ENCODE measurements around the gene ABTB2. TPM values are rescaled to one million over a fixed set of nuclear protein-coding genes. Genes with fewer than 3 reads are reported as not detected.
A peak's percentile ranks its signal among the peaks of the same experiment; 100 is the strongest.
"Not testable (repeated sequence)": the region's sequence is repeated elsewhere in the genome, so short reads cannot be mapped to it uniquely, and the experiment has no call there.

The ABTB2 gene
- polyA plus RNA-seq, 1 donor from 2014 or later: 0.04 TPM

DNA sequence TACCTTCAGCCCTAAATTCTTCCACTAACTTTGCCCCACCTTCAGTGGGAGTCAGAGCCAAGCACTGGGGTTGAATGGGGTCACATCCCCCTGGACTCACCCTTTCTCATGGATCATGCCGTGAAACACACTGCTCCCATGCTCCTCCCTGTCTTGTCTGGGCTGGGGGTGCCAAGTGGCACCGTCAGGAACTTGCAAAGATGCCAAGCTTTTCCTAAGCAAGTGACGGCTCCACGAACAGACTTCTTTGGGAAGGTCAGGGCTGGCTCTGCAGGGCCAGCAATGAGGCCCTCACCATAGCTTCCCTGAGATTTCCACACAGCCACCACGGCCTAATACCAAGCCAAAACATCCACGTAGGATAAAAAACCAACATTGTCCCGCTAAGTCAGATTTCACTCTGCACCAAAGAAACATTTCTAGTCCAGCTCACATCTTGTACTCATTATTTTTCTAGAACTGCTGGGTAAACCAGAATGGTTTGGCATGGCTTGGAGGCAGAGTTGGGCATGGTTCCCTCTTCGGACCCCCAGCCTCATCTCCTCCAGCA lies 175.9 kb downstream of the ABTB2 start:
- Mint-ChIP-seq H3K4me3 (no peak overlapping the region), H3K9me3 (no peaks in the 10 kb centered on the region), H3K36me3 (no peaks in the 10 kb centered on the region), H3K4me1 (peaks cover 0 to 2% (median 0%) of the 10 kb centered on the region in 3 donors), H3K27me3 (no peaks in the 10 kb centered on the region), H3K27ac (no peak overlapping the region)

DNA sequence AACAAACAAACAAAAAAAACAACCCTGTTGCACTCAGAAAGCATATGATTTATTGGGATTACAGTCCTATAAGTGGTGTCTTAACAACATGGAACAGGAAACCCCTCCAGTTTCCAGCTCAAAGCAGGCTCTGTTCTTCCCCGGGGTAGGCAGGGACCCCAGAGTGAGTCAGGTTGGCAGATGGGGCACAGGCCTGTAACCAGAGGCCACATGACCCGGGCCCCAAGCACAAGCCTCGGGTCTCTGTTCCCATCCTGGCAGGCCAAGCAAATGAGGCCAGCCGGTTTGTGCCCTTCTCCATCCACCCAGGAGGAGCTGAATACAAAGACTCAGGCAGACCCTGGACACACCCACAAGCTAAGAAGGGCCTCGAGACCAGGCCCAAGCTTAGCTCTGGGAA lies 176.6 kb downstream of the ABTB2 start:
- H3K9me3 Mint-ChIP-seq: no peaks in the 10 kb centered on the region
- no peak overlapping the region for H3K4me3 Mint-ChIP-seq
- H3K27ac Mint-ChIP-seq: no peak overlapping the region
- H3K27me3 Mint-ChIP-seq: no peaks in the 10 kb centered on the region
- H3K36me3 Mint-ChIP-seq: no peaks in the 10 kb centered on the region
- H3K4me1 Mint-ChIP-seq: peaks cover 0 to 2% (median under 1%) of the 10 kb centered on the region in 3 donors

DNA sequence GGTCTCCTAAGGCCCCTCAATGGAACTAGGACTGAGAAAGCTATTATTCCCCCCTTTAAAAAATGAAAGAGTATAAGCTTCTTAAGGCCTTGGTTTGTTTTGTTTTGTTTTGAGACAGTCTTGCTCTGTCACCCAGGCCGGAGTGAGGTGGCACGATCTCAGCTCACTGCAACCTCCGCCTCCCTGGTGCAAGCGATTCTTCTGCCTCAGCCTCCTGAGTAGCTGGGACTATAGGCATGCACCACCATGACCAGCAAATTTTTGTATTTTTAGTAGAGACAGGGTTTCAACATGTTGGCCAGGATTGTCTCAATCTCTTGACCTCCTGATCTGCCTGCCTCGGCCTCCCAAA lies 177.0 kb downstream of the ABTB2 start:
- not testable (repeated sequence) for H3K36me3 Mint-ChIP-seq, H3K27me3 Mint-ChIP-seq, H3K9me3 Mint-ChIP-seq, H3K4me1 Mint-ChIP-seq, H3K27ac Mint-ChIP-seq, H3K4me3 Mint-ChIP-seq

DNA sequence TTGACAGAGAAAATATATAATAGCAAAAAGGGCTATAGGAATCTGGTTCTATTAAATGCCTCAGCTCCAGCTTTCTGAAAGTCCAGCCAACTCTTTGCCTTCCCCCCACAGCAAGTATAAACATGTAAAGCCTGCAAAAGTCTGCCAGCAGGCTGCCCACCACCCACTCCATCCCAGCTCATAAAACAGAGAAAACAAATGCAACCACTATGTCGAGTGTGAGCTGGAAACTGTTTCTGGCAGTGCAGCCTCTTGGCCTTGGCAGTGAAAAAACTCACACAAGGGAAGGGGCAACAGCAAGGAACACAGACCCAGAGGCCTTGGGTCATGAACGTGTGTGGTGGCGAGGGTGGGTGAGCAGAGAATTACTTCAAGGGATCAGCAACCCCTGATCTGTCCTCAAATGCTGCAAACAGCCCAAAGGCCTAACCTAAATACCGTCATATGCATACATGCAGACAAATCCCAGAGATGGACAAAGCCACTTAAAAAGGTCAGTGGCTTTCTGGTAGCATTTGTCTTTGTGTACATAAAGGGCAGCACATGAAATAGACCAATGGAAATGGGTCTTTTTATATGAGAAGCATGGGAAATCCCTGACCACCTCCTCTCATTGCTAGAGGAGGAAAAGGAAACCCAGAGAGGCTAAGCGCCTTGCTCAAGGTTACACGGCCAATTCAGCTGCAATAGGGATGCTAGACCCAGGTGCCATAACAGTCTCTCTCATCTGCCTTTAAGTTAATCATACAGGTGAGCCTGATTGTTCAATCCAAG lies 177.6 kb downstream of the ABTB2 start:
- H3K36me3 Mint-ChIP-seq: no peaks in the 10 kb centered on the region
- no peaks in the 10 kb centered on the region for H3K9me3 Mint-ChIP-seq
- H3K4me1 Mint-ChIP-seq: peaks cover 0 to 6% (median 2%) of the 10 kb centered on the region in 3 donors
- no peak overlapping the region for H3K4me3 Mint-ChIP-seq
- no peaks in the 10 kb centered on the region for H3K27me3 Mint-ChIP-seq
- no peak overlapping the region for H3K27ac Mint-ChIP-seq

DNA sequence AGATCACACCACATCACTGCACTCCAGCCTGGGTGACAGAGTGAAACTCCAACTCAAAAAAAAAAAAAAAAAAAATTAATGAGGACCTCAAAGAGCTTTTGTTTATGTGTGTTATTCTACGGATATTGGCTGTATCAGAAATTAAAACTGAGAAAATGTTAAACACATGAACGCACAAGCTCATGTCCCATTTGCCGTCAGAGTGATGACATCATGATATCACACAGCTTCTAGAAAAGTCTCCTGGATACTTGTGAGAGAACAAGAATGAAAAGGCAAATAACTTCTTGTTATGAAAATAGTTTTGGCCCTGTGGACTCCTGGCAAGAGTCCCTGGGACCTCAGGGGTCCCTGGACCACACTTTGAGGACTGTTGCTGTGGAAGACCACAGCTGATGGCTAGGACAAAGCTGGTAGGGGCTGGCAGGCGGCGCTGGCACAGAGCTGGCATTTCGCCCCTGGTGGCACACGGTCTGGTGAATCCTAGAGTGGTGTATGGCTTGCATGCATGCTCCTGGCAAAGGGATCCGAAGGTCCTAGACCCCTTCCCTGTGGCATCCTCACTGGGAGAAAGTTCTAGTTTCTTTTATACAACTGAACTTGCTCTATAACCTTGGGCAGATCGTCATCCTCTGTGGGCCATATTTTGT lies 178.7 kb downstream of the ABTB2 start:
- no peak overlapping the region for H3K4me3 Mint-ChIP-seq
- no peaks in the 10 kb centered on the region for H3K36me3 Mint-ChIP-seq
- H3K27ac Mint-ChIP-seq: no peak overlapping the region
- no peaks in the 10 kb centered on the region for H3K9me3 Mint-ChIP-seq
- peaks cover 0 to 6% (median 4%) of the 10 kb centered on the region in 3 donors for H3K4me1 Mint-ChIP-seq
- H3K27me3 Mint-ChIP-seq: no peaks in the 10 kb centered on the region

DNA sequence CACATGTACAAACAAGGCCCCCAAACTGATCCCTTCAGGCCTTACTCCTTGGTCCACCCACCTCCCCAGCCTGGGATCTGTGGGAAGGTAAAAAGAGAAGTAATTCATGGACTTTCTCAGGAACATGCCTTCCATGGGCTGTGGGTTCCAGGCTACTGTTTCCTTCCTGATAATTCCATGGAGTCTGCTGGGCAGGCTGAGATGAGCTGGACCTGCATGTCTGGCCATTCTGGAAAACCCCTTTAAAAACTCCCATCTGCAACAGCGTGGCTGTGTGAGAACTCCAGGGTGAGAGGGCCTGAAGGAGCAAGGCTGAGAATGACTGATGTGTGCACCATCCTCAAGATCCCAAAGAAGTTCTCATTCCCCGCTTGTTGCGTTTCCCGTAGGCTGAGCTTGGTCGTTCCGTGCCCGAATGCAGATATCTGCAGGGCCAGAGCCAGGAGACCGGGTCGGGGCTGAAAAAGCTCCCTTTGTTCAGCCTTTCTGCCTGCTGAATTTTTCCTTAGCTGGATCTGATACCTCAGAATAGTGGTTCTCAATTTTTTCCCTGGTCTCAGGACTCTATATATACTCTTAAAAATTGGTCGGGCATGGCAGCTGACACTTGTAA lies 179.5 kb downstream of the ABTB2 start:
- Mint-ChIP-seq H3K27me3 (no peaks in the 10 kb centered on the region), H3K27ac (no peak overlapping the region), H3K4me1 (peaks cover 0 to 6% (median 4%) of the 10 kb centered on the region in 3 donors), H3K4me3 (no peak overlapping the region), H3K36me3 (no peaks in the 10 kb centered on the region), H3K9me3 (no peaks in the 10 kb centered on the region)

DNA sequence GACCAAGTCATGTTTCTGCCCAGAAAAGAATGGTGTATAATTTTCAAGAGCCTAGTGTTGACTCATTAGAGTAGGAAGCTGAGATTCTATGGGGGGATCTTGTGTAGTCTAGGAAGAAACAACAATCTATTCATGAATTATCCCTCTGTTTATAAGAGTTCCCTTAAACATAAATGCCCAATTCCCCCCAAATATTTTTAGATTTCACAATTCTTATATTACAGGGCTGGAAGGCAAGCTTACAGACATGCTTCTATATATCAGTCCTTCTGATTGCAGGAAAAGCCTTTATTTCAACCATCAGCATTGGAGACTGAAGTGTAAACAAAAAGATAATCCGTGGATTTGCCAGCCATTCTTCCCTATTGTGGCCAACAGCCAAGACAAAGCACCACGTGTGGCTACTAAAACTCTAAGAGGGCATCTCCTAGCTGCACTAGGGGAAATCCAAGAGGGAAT lies 181.0 kb downstream of the ABTB2 start:
- Mint-ChIP-seq H3K27ac (no peak overlapping the region), H3K27me3 (no peaks in the 10 kb centered on the region), H3K4me1 (peaks cover 0 to 6% (median 4%) of the 10 kb centered on the region in 3 donors), H3K4me3 (no peak overlapping the region), H3K9me3 (no peaks in the 10 kb centered on the region), H3K36me3 (no peaks in the 10 kb centered on the region)

DNA sequence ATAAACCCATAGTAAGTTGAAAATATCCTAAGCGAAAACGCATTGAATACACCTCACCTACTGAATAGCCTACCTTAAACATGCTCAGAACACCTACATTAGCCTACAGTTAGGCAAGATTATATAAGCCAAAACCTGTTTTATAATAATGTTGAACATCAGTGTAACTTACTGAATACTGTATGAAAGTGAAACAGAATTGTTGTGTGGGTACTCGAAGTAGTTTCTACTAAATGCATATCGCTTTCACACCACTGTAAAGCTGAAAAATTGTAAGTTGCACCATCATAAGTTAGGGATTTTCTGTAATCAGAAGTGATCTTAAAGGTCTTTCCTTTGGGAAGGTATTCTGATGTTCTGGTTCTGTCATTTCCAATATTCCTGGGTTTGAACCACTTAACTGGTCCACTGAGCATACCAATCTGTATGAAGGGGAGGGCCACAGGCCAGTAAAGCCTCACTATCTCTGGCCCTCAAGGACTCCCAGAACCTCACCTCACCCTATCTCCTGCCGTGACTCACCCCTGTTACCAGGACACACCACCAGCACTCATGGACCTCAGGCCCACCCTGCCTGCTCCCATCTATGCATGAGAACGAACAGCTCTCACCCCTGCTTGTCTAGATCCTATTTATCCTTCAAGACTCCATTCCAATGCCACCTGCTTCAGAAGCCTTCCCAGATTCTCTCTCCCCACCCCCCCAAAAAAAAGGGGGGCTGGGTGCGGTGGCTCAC lies 182.4 kb downstream of the ABTB2 start:
- Mint-ChIP-seq H3K9me3 (no peaks in the 10 kb centered on the region), H3K4me1 (peaks cover 0 to 6% (median 4%) of the 10 kb centered on the region in 3 donors), H3K27ac (no peak overlapping the region), H3K4me3 (peak overlapping the region in 1 of 4 donors; percentile 27), H3K36me3 (peaks cover under 1% of the 10 kb centered on the region), H3K27me3 (no peaks in the 10 kb centered on the region)

DNA sequence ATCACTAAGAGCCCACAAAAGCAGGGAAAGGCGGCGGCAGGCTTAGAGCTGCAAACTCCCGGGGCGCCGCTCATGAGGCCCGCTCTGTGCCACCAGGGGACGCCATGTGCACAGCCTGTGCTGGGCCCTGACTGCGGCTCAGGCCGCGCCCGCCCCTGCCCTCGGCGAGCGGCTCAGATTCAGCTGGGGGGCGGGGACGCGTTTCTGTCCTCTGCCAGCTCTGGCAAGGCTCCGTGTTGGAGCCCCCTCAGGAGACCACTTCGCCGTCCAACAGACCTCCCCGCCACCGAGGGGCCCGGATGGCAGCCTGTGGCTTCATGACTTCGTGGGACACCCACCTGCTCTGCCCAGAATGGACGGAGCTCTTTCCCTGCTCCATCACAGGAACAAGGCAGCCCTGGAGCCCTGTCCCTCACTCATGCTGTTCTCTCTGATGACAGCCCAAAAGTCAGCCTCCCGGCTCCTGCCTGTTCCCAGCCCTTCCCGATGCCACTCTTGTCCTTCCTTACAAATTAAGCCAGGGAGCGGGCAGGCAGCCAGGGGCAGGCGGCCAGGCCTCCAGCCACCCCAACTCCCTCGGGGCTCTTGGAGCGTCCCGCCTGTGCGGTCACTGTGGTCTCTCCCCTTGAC lies 183.3 kb downstream of the ABTB2 start:
- no peaks in the 10 kb centered on the region for H3K27me3 Mint-ChIP-seq
- peak overlapping the region in 3 of 4 donors; percentile 37 to 72 (median 60) for H3K4me3 Mint-ChIP-seq
- H3K9me3 Mint-ChIP-seq: no peaks in the 10 kb centered on the region
- no peak overlapping the region for H3K27ac Mint-ChIP-seq
- H3K36me3 Mint-ChIP-seq: peaks cover 3% of the 10 kb centered on the region
- H3K4me1 Mint-ChIP-seq: peaks cover 0 to 6% (median 4%) of the 10 kb centered on the region in 3 donors

DNA sequence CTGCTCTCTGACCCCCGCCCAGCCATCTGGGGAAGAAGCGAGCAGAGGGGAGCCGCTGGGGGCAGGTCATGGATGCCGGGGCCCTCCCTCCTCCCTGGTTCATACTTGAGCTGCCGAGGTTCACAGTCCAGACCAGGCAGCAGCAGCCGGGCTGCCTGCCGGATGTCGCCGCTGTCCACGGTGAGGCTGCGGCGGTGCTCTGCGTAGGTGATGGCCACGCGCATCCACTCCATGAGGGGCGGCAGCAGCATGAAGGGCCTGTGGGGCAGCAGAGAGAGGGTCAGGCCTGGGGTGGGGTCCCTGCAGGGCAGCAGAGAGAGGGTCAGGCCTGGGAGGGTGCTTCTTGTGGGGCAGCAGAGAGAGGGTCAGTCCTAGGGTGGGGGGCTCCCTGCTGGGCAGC lies 184.8 kb downstream of the ABTB2 start:
- Mint-ChIP-seq H3K36me3 (peaks cover 3% of the 10 kb centered on the region), H3K9me3 (no peaks in the 10 kb centered on the region), H3K4me3 (no peak overlapping the region), H3K4me1 (peaks cover 0 to 6% (median 4%) of the 10 kb centered on the region in 3 donors), H3K27ac (no peak overlapping the region), H3K27me3 (no peaks in the 10 kb centered on the region)

DNA sequence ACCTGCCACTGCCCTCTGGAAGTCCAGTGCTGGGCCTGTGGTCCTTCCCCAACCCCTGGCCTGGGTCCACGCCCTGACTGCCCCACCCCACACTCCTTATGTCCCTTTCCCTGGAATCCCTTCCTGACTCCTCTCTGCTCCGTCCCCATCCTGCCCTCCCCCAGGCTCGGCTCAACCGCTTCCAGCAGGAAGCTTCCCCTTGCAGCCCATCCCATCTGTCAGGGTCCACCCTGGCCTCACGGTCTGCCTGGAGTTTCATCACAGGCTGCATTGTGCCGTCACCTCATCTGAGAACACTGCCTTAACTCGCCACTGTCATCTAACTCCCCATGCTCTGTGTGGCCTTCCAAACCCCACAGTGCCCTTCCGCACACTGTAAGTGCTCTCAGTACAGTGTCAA lies 188.1 kb downstream of the ABTB2 start:
- Mint-ChIP-seq H3K36me3 (peaks cover 3% of the 10 kb centered on the region), H3K27ac (no peak overlapping the region), H3K27me3 (no peaks in the 10 kb centered on the region), H3K4me3 (no peak overlapping the region), H3K4me1 (peaks cover 0 to under 1% (median 0%) of the 10 kb centered on the region in 3 donors), H3K9me3 (no peaks in the 10 kb centered on the region)

DNA sequence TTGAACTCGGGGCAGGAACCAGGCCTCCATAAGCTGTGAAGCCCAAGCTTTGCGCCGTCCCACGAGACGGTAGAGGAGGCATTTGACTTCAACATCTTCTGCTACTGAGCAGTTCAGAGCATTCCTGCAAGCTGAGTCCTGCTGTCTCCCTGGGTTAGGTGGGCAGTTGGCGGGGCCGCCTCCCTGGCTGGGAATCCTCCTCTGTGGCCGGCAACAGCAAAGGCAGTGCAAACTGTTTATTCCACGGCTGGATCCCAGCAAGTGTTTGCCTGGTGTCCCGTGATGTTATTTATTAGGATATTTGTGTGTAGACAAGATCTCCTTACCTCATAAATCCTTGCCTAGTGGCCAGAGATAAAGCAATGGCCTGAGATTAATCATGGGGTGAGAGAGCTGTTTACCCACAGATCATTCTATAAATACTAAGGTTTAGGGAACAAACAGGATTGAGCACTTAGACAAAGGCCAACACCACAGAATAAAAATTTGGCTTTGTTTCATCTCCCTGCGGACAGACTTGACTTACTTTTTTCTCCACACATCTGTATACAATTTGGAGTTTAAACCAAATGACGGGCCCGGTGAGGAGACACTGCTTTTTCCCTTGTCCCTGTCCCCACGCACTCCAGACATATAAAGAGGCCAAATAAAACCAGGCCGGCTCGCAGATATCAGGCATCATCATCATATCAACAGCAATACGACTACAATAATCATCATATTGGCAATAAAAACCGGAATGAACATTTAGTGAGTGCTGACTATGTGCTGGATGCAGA lies 189.0 kb downstream of the ABTB2 start:
- no peak overlapping the region for H3K27ac Mint-ChIP-seq
- H3K36me3 Mint-ChIP-seq: peaks cover 3% of the 10 kb centered on the region
- no peaks in the 10 kb centered on the region for H3K9me3 Mint-ChIP-seq
- H3K27me3 Mint-ChIP-seq: no peaks in the 10 kb centered on the region
- no peak overlapping the region for H3K4me3 Mint-ChIP-seq
- no peaks in the 10 kb centered on the region for H3K4me1 Mint-ChIP-seq

DNA sequence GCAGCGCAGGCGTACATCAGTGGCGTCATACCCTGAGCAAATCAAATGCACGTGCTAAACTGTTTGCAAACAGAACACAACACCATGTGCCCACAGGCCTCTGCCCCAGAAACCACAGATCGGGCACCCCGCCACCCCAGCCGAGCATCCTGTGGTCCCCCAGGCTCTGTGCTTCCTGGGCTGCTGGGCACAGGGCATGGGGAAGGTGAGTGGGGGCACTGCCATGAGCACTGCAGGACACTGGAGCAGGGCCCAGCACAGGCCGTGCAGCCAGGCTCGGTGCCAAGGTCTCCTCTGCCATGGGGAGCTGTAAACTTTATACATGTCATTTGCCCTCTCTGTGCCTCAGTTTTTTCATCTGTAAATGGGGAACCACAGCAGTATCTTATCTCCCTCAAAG lies 189.8 kb downstream of the ABTB2 start:
- no peak overlapping the region for H3K4me3 Mint-ChIP-seq
- H3K27me3 Mint-ChIP-seq: no peaks in the 10 kb centered on the region
- H3K36me3 Mint-ChIP-seq: peaks cover 3% of the 10 kb centered on the region
- H3K9me3 Mint-ChIP-seq: no peaks in the 10 kb centered on the region
- H3K4me1 Mint-ChIP-seq: peaks cover 0 to 2% (median 0%) of the 10 kb centered on the region in 3 donors
- H3K27ac Mint-ChIP-seq: no peak overlapping the region

All from IgD-negative memory B cell (primary cell).